Hematopoietic multipotent progenitor cell treated with erythropoietin and hydrocortisone succinate and interleukin-3 and kit ligand, for 8 days (in vitro differentiated cells): ENCODE data around the gene VSIG10.
"Not testable (repeated sequence)": the region's sequence is repeated elsewhere in the genome, so short reads cannot be mapped to it uniquely, and the experiment has no call there.

ENCODE experiments used
- DNase-seq: peaks from one replicate; pipeline ENCODE4 v3.0.0-alpha.2; 2015

VSIG10 gene

GRCh38 chr12:118103601-118104382, at the start of gene VSIG10:
VSIG10 (minus strand) TSS chr12:118104011; CDS start chr12:118103671, 340 bp downstream.
- peak; percentile 9 for DNase-seq

- DNase-seq: no peak
Observed at GRCh38 chr12:118151755-118152154, 47.9 kb upstream of the VSIG10 start.

GRCh38 chr12:118150625-118151024, 46.8 kb upstream of the VSIG10 start:
- DNase-seq: no peak

GRCh38 chr12:118148287-118148686, 44.5 kb upstream of the VSIG10 start:
- DNase-seq: no peak

- no peak for DNase-seq
Observed at GRCh38 chr12:118145798-118146156, 42.0 kb upstream of the VSIG10 start.

- no peak for DNase-seq
Observed at GRCh38 chr12:118145113-118145797, 41.4 kb upstream of the VSIG10 start.

- no peak for DNase-seq
Observed at GRCh38 chr12:118144499-118144898, 40.7 kb upstream of the VSIG10 start.

GRCh38 chr12:118140825-118141224, 37.0 kb upstream of the VSIG10 start:
- DNase-seq: no peak

- DNase-seq: no peak
Observed at GRCh38 chr12:118137148-118137678, 33.4 kb upstream of the VSIG10 start.

- peak; percentile 55 for DNase-seq
Observed at GRCh38 chr12:118136559-118137003, 32.8 kb upstream of the VSIG10 start.

- DNase-seq: peak; percentile 91
Observed at GRCh38 chr12:118135788-118136558, 32.2 kb upstream of the VSIG10 start, which contains the start of gene PEBP1. PEBP1 (plus strand) TSS chr12:118136124; CDS start chr12:118136210, 86 bp downstream.

GRCh38 chr12:118129436-118129835, 25.6 kb upstream of the VSIG10 start:
- not testable (repeated sequence) for DNase-seq

- DNase-seq: no peak
Observed at GRCh38 chr12:118127867-118128266, 24.1 kb upstream of the VSIG10 start.

GRCh38 chr12:118126119-118126757, 22.4 kb upstream of the VSIG10 start:
- no peak for DNase-seq

- DNase-seq: no peak
Observed at GRCh38 chr12:118125743-118126118, 21.9 kb upstream of the VSIG10 start.

GRCh38 chr12:118124333-118124874, 20.6 kb upstream of the VSIG10 start:
- no peak for DNase-seq

GRCh38 chr12:118122264-118122663, 18.5 kb upstream of the VSIG10 start:
- no peak for DNase-seq

GRCh38 chr12:118120579-118121363, 17.0 kb upstream of the VSIG10 start:
- DNase-seq: peak; percentile 75

- no peak for DNase-seq
Observed at GRCh38 chr12:118119449-118119879, 15.7 kb upstream of the VSIG10 start.

GRCh38 chr12:118109088-118109487, 5.3 kb upstream of the VSIG10 start:
- DNase-seq: no peak

- no peak for DNase-seq
Observed at GRCh38 chr12:118107694-118108093, 3.9 kb upstream of the VSIG10 start.
